GM18498 (cell line): Measurements from ENCODE around the gene BHLHA9.
"Not testable (repeated sequence)": the region's sequence is repeated elsewhere in the genome, so short reads cannot be mapped to it uniquely, and the experiment has no call there.

Experiments used
- ATAC-seq: cut with Tn5 transposase; IDR thresholded peaks from one replicate; pipeline ENCODE4 v1.9.1; 2021; ENCODE audit warnings: mild to moderate bottlenecking, moderate library complexity; ENCODE audit not compliant: unreplicated experiment

Gene BHLHA9

GRCh38 chr17:1270210-1271029 lies at the start of gene BHLHA9:
Gene BHLHA9 (plus strand): TSS chr17:1270444. CDS start chr17:1270564, 120 bp downstream.
- ATAC-seq, result no peak

DNA sequence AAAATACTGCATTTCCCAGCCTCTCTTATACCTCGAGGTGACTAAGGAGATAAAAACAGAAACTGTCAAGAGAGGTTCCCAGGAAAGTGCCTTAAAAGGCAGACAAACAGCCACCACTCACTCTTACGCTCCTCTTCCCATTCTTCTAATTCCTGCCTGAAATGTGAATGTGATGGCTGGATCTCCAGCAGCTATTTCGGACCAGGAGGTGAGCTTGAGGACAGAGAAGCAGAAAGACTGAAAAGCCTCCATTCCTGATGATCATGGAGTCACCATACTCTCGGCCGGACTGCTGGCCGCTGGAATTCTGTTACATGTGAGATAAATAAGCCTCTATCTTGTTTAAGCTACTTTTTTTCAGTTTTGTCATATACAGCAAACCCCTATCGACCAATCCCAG lies 49.0 kb upstream of the BHLHA9 start:
- no peak for ATAC-seq

- no peak for ATAC-seq
These were observed 47.9 kb upstream of the BHLHA9 start for GRCh38 chr17:1222321-1222720.

DNA sequence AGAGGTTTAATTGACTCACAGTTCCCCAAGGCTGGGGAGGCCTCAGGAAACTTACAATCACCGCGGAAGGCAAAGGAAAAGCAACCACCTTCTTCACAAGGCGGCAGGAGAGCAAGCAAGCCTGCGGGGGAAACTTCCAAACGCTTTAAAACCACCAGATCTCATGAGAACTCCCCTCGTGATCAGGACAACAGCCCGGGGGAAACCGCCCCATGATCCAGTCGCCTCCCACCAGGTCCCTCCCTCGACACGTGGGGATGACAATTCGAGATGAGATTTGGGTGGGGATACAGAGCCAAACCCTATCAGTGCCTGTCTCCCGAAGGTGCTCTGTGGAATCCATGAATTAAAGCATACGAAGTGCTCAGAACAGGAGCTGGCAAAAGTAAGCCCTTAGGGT lies 46.6 kb upstream of the BHLHA9 start:
- ATAC-seq, result no peak

GRCh38 chr17:1224330-1224729 lies 45.9 kb upstream of the BHLHA9 start:
- no peak for ATAC-seq

DNA sequence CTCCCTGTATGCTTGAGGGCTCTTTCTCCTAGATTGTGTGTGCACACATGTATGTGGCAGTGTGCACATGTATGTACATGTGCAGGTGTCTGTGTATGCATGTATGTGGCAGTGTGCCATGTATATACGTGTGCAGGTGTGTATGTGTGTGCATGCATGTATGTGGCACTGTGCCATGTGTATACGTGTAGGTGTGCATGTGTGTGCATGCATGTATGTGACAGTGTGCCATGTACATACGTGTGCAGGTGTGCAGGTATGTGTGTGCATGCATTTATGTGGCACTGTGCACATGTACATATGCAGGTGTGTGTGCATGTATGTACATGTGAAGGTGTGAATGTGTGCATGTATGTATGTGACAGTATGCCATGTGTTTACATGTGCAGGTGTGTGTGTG lies 43.9 kb upstream of the BHLHA9 start:
- ATAC-seq, result no peak

DNA sequence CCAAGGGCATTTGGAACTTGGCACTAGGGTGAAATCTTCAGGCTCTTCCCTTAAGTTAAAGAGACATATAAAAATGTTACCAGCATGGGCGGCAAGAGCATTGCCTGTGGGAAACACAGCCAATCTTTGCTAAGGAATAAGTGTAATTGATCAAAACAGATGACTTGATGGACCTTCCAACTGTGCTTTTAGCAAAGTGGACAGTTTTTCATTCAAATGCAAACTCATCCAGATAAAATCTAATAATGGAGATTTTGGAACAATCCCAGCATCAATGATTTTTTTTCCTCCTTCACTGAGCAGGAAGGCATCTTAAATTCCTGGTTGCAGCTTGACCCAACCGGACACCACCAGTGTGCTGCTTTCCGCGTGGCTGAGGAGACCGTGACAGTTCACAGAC lies 42.9 kb upstream of the BHLHA9 start:
- ATAC-seq, result no peak

DNA sequence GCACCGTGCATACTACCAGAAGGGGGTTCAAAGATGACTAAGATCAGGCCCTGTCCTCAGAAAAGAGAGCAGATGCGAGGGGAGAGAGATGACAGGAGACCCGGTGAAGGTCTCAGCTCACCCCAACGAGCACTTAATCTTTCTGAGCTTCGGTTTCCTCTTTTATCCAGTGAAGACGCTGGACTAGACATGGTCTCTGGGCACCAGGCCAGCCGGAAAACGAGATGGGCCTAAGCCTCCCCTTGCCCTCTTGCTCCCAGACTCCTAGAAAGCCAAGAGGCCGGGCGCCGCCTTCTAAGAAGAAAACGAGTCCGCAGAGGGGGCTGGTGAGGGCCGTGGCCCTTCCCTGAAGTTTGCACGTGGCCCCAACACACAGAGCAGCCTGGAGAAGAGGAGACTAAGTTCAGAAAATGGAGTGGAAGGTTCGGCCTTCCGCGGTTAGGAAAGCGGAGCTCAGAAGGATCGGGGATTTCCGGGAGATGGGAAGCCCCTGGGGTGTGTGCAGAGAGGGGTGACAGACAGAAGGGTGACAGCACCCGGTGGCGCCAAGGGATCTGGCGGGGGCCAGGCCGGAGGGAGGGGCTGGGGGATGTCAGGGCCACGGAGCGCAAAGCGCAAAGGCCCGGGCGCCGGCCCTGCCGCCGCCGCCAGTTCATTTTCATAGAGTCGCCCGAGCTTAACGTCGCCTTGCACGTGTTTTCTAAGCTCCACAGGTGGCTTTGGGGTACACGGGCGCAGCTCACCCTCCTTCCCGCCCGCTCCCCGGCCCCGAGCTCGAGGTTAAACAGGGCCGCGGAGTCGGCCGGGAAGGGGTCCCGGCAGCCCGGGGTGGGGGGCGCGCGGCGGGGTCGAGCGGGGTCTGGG lies 42.1 kb upstream of the BHLHA9 start:
- peak; percentile 42 for ATAC-seq

DNA sequence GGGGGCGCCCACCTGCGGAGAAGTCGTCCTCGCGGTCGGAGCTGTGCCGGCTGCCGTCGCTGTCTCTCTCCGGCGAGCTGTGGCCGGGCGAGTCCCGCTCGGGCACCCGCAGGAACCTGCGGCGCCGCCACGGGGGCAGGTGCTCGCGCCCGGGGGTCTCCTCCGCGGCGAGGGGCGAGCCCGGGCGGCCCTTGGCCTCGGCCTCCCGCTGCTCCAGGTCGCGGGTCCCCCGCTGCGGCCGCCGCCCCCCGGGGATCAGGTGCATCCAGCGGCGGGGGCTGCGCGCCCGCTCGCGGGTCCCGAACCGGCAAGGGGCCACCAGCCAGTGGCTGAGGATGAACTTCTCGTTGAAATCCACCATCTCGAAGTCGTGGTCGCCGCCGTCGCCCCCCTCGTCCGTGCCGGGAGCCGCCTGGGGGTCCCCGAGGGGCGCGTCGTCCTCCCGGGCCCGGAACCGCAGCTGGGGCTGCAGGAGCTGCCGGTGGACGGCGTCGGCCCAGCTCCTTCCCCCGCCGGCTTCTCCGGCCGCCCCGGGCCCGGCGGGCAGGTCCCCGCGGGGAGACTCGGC lies 41.4 kb upstream of the BHLHA9 start:
- peak; percentile 22 for ATAC-seq

GRCh38 chr17:1229349-1229899 lies 40.8 kb upstream of the BHLHA9 start:
- peak; percentile 56 for ATAC-seq

DNA sequence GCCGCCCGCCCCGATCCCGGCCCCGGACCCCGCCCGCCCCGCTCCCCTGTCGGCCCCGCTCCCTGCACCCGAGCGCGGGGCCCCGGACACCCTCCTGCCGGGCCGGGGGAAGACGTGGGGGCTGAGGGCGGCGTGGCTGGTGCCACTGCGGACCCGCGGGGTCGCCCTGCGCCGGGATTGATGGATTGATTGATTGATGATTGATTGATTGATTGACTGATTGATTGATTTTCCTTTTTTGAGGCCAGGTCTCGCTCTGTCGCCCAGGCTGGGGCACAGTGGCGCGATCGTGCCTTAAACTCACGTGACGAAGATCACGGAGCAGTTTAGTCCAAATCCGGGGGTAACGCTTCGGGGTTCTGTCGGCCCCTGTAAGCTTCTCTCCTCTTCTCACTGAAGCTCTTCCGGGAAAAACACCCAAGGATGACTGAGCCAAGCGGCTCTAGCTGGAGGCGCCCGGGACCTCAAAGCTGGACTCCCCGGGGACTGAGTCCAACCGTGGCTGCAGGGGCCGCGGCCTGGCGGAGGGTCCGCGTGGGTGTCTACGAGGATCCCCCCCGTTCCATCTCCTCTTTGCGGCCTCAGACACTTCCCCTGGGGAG lies 40.2 kb upstream of the BHLHA9 start:
- no peak for ATAC-seq

- ATAC-seq, result no peak
These were observed 38.8 kb upstream of the BHLHA9 start for GRCh38 chr17:1231456-1231855.

- no peak for ATAC-seq
These were observed 37.9 kb upstream of the BHLHA9 start for GRCh38 chr17:1232331-1232730.

DNA sequence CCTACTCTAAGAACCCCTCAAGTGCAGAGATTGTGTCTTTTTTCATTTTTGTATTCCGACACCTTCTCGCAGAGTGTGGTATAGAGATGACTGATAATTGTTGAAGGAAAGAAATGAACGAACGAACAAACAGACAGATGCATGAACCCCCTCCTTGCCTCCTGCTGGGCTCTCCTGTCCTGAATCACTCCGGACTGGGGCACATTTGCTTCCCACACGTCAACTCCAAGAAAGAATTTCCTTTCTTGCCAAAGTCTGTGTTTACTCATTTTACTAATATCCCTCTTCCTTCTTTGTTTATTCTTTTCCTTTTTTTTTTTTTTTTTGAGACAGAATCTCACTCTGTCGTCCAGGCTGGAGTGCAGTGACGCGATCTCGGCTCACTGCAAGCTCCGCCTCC lies 37.5 kb upstream of the BHLHA9 start:
- no peak for ATAC-seq

- no peak for ATAC-seq
These were observed 35.8 kb upstream of the BHLHA9 start for GRCh38 chr17:1234455-1234854.

GRCh38 chr17:1237471-1237870 lies 32.8 kb upstream of the BHLHA9 start:
- ATAC-seq, result no peak

DNA sequence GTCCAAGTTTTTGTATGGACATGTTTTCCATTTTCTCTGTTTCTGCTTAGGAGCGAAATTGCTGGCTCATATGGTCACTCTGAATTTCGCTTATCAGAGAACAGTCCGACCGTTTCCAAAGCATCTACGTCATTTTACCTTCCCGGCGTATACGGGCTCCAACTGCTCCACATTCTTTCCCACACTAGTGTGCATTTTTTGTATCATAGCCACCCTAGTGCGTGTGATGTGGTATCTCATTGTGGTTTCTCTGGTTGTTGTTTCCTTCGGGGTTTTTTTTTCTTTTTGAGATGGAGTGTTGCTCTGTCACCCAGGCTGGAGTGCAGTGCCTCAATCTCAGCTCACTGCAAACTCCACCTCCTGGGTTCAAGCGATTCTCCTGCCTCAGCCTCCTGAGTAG lies 31.0 kb upstream of the BHLHA9 start:
- ATAC-seq, result no peak

GRCh38 chr17:1240426-1240825 lies 29.8 kb upstream of the BHLHA9 start:
- not testable (repeated sequence) for ATAC-seq

DNA sequence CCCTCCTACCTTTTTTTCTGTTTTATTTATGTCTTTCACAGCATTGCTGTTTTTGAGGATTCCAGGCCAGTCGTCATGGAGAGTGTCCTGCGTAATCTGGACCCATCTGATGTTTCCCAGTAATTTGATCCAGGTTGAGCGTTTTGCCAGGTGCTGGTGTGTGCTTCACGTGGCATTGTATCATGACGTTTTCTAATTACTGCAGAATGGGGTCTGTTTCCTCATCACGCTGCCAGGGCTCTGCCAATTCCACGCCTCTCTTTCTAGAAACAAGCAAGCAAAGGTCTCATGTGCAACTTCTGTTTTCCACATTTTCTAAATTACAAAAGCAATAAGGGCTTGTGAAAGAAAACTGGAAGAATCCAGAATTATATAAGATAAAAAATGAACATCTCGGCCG lies 28.3 kb upstream of the BHLHA9 start:
- no peak for ATAC-seq

DNA sequence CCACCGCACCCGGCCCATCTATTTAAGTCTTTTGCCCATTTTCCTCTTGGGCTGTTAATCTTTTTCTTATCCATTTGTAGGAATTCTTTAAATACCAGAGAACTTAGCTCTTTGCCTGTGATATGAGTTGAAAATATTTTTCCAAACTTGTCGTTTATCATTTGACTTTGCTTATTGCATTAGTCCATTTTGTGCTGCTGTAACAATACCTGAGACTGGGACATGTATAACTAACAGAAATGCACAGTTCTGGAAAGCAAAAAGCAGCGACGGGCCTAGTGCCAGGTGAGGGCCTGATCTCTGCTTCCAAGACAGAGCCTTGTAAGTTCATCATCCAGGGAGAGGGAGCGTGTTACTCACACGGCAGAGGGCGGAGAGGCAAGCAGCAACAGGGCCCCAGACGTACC lies 25.6 kb upstream of the BHLHA9 start:
- ATAC-seq, result no peak
